HCT116 (cell line): Measurements from ENCODE around the gene NSD2.

ENCODE experiments used
- CTCF ChIP-seq, 3 experiments: fragments of 200-600 bp in 1 of 3; sonication (generic) in 1 of 3; IDR thresholded peaks in 2 of 3; conservative IDR thresholded peaks in 1 of 3; 2 replicates each; pipeline ENCODE4 v1.5.1; 2012 to 2017; ENCODE audit warnings: low read depth in 2 of 3, low read length in 2 of 3, antibody characterized with exemption in 1 of 3, borderline replicate concordance in 1 of 3, control low read depth in 1 of 3, mild to moderate bottlenecking in 1 of 3, mixed read lengths in 1 of 3, mixed run types in 1 of 3, moderate library complexity in 1 of 3; ENCODE audit not compliant: insufficient read depth in 1 of 3
- EZH2 ChIP-seq: fragments of 200-600 bp; sonication (generic); IDR thresholded peaks from 2 replicates; pipeline ENCODE4 v1.6.1; 2017; ENCODE audit warnings: antibody characterized with exemption, mixed run types
- FOSL1 ChIP-seq: IDR thresholded peaks from 2 replicates; pipeline ENCODE4 v1.6.1; 2012; ENCODE audit warnings: low read depth
- JUND ChIP-seq: IDR thresholded peaks from 2 replicates; pipeline ENCODE4 v1.6.1; 2012
- POLR2A ChIP-seq: IDR thresholded peaks from 2 replicates; pipeline ENCODE4 v1.7.0; 2011; ENCODE audit warnings: borderline replicate concordance; ENCODE audit not compliant: insufficient read depth, insufficient read length; ENCODE audit errors: extremely low read depth
- POLR2AphosphoS5 ChIP-seq: IDR thresholded peaks from 2 replicates; pipeline ENCODE4 v1.6.1; 2011; ENCODE audit warnings: mild to moderate bottlenecking, low read depth, low read length, moderate library complexity
- REST ChIP-seq: IDR thresholded peaks from 2 replicates; pipeline ENCODE4 v1.6.1; 2012; ENCODE audit warnings: low read depth
- SIN3A ChIP-seq: IDR thresholded peaks from 2 replicates; pipeline ENCODE4 v1.6.1; 2012; ENCODE audit warnings: low read depth
- SP1 ChIP-seq: IDR thresholded peaks from 2 replicates; pipeline ENCODE4 v1.6.1; 2012; ENCODE audit warnings: low read depth
- ZNF274 ChIP-seq: fragments of 200-500 bp; sonication (Bioruptor generic); IDR thresholded peaks from 2 replicates; pipeline ENCODE4 v1.6.1; 2014; ENCODE audit warnings: mild to moderate bottlenecking, low read depth, low read length, inconsistent platforms

- no peak for TF ChIP-seq POLR2A
- no peak for TF ChIP-seq CTCF (IDR thresholded peaks at IDR 0.05 in 2 of 3, conservative IDR thresholded peaks at IDR 0.05 in 1 of 3; ENCODE audit: borderline replicate concordance in 1 of 3, insufficient read depth in 1 of 3, low read depth in 2 of 3, low read length in 2 of 3)
- TF ChIP-seq POLR2AphosphoS5: no peak
- TF ChIP-seq JUND: no peak
- TF ChIP-seq EZH2: no peak
- TF ChIP-seq REST: no peak
- no peak for TF ChIP-seq SIN3A
- TF ChIP-seq SP1: no peak
- 0 out of 2 replicates have a peak, but pooled peaks have one; percentile 12 for TF ChIP-seq FOSL1
- TF ChIP-seq ZNF274: no peak
Observed at GRCh38 chr4:1998296-1998695, 127.1 kb downstream of the NSD2 start.
